Esophagus muscularis mucosa (tissue), 4 donors: ENCODE results near the gene DSCAML1. TPM values are rescaled to one million over a fixed set of nuclear protein-coding genes. Genes with fewer than 3 reads are reported as not detected.

Experiments used
- DNase-seq: peaks from one replicate; pipeline ENCODE4 v3.0.0-alpha.2; 2017; ENCODE audit errors: extremely low spot score
- H3K27ac ChIP-seq, 4 donors: fragments of 200-600 bp; sonication (generic); replicated peaks in 1 of 4; 1 replicate in 3 of 4; 2 replicates in 1 of 4; pipeline ENCODE4 v1.5.1; 2016 to 2019; ENCODE audit warnings: mild to moderate bottlenecking in 1 of 4
- H3K27me3 ChIP-seq, 4 donors: fragments of 200-600 bp; sonication (generic); one replicate each; pipeline versions ENCODE4 v1.5.1 to v1.6.0; 2016 to 2019
- H3K36me3 ChIP-seq, 4 donors: fragments of 200-600 bp; sonication (generic); one replicate each; pipeline ENCODE4 v1.5.1; 2016 to 2019
- H3K4me1 ChIP-seq, 4 donors: fragments of 200-600 bp; sonication (generic); one replicate each; pipeline ENCODE4 v1.5.1; 2016 to 2019
- H3K4me3 ChIP-seq, 4 donors: fragments of 200-600 bp; sonication (generic); 1 replicate in 2 of 4; 2 replicates in 2 of 4; pipeline ENCODE4 v1.5.1; 2016 to 2019; ENCODE audit warnings: mild to moderate bottlenecking in 4 of 4, moderate library complexity in 1 of 4
- H3K9me3 ChIP-seq, 4 donors: fragments of 200-600 bp; sonication (generic); 1 replicate in 3 of 4; 2 replicates in 1 of 4; pipeline ENCODE4 v1.5.1; 2016 to 2019
- EP300 ChIP-seq: sonication (generic); formaldehyde crosslinking; IDR thresholded peaks from one replicate; pipeline ENCODE4 v1.6.1; 2017; ENCODE audit warnings: antibody characterized with exemption
- POLR2A ChIP-seq: fragments of 450-650 bp; IDR thresholded peaks from one replicate; pipeline ENCODE4 v1.6.1; 2017; ENCODE audit warnings: antibody characterized with exemption, moderate library complexity, mild to moderate bottlenecking, low read depth
- POLR2AphosphoS5 ChIP-seq, 2 donors: sonication (generic); formaldehyde crosslinking; IDR thresholded peaks; one replicate each; pipeline ENCODE4 v1.6.1; 2017; ENCODE audit warnings: antibody characterized with exemption in 2 of 2
- WGBS: methylation state at CpG from one replicate; pipeline ENCODE4 v1.1.5; 2018; 5-methylcytosine and 5-hydroxymethylcytosine counted together
- intact Hi-C: fragments of 100-400 bp; cut with DNase I; formaldehyde crosslinking; loops from one replicate; pipeline ENCODE4 v1.15.1; 2023
- total RNA-seq, 4 donors: library from RNA; depleted of rRNA; stranded (reverse); fragments of >200 nt; gene quantifications; one replicate each; pipeline versions ENCODE4 v1.1.0 to v1.2.1, GENCODE V29; 2016
- TF ChIP-seq, protein P1 (sequence below), 3 experiments: fragments of 200-600 bp in 2 of 3; fragments of 450-650 bp in 1 of 3; sonication (generic) in 2 of 3; IDR thresholded peaks; one replicate each; pipeline ENCODE4 v1.5.1; 2017 to 2019; ENCODE audit warnings: antibody characterized with exemption in 3 of 3, mild to moderate bottlenecking in 2 of 3, moderate library complexity in 1 of 3

Gene DSCAML1
- total RNA-seq, 4 donors from 2014 or later: 0.50 to 5.8 (median 1.2) TPM

GRCh38 chr11:117641008-117641915, 155.8 kb downstream of the DSCAML1 start:
- no peaks in the 10 kb centered on the region for H3K36me3 ChIP-seq
- peaks cover 0 to 37% (median 4%) of the 10 kb centered on the region in 4 donors for H3K27me3 ChIP-seq
- TF ChIP-seq POLR2AphosphoS5 (IDR thresholded peaks at IDR 0.05): no peak
- TF ChIP-seq EP300: no peak
- TF ChIP-seq, protein P1, sequence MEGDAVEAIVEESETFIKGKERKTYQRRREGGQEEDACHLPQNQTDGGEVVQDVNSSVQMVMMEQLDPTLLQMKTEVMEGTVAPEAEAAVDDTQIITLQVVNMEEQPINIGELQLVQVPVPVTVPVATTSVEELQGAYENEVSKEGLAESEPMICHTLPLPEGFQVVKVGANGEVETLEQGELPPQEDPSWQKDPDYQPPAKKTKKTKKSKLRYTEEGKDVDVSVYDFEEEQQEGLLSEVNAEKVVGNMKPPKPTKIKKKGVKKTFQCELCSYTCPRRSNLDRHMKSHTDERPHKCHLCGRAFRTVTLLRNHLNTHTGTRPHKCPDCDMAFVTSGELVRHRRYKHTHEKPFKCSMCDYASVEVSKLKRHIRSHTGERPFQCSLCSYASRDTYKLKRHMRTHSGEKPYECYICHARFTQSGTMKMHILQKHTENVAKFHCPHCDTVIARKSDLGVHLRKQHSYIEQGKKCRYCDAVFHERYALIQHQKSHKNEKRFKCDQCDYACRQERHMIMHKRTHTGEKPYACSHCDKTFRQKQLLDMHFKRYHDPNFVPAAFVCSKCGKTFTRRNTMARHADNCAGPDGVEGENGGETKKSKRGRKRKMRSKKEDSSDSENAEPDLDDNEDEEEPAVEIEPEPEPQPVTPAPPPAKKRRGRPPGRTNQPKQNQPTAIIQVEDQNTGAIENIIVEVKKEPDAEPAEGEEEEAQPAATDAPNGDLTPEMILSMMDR (IDR thresholded peaks at IDR 0.05): no peak
- no peak for TF ChIP-seq POLR2A
- intact Hi-C loops: no loop called here
- WGBS: 85% methylated on average over 12 of the region's 14 CpGs
- no peaks in the 10 kb centered on the region for H3K4me1 ChIP-seq
- DNase-seq: no peak
- H3K27ac ChIP-seq: no peak overlapping the region
- no peaks in the 10 kb centered on the region for H3K9me3 ChIP-seq
- H3K4me3 ChIP-seq: no peak overlapping the region

GRCh38 chr11:117640041-117640440, 157.0 kb downstream of the DSCAML1 start:
- Histone ChIP-seq H3K4me1 (no peaks in the 10 kb centered on the region), H3K27me3 (peaks cover 0 to 33% (median 3%) of the 10 kb centered on the region in 4 donors), H3K9me3 (no peaks in the 10 kb centered on the region), H3K27ac (no peak overlapping the region), H3K36me3 (no peaks in the 10 kb centered on the region), H3K4me3 (no peak overlapping the region)
- 93% methylated on average over 7 of the region's 7 CpGs for WGBS
- no peak for DNase-seq
- TF ChIP-seq POLR2A (no peak), POLR2AphosphoS5 (IDR thresholded peaks at IDR 0.05) (no peak), EP300 (no peak)
- TF ChIP-seq, protein P1 (IDR thresholded peaks at IDR 0.05): no peak
- intact Hi-C loops: no loop called here

DNA sequence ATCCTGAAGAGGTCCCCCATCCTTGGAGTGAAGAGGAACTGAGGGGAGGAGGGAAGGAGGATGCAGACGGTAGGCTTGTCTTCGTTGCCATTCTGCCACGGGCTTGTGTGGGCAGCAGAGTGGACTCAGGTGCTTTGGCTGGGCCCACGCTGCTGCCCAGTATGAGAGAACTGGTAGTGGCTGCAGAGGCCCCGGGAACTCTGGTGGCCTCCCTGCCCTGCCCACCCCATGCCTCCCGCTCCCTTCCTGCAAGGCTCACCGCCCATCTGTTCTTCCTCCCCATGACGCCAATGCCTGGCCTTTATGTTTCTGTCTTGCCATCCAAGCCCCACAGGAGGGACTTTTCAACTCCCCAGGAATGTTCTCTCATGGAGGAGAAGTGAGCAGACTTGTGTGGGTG, 157.4 kb downstream of the DSCAML1 start:
- no peaks in the 10 kb centered on the region for H3K36me3 ChIP-seq
- intact Hi-C loops: no loop called here
- no peak overlapping the region for H3K27ac ChIP-seq
- TF ChIP-seq, protein P1 (IDR thresholded peaks at IDR 0.05): no peak
- TF ChIP-seq POLR2A (no peak), POLR2AphosphoS5 (IDR thresholded peaks at IDR 0.05) (no peak), EP300 (no peak)
- DNase-seq: no peak
- peaks cover 0 to 29% (median 1%) of the 10 kb centered on the region in 4 donors for H3K27me3 ChIP-seq
- no peaks in the 10 kb centered on the region for H3K9me3 ChIP-seq
- H3K4me3 ChIP-seq: no peak overlapping the region
- no peaks in the 10 kb centered on the region for H3K4me1 ChIP-seq
- WGBS: 87% methylated on average over 8 of the region's 8 CpGs

GRCh38 chr11:117638911-117639543, 158.0 kb downstream of the DSCAML1 start:
- TF ChIP-seq POLR2AphosphoS5 (IDR thresholded peaks at IDR 0.05) (no peak), POLR2A (no peak), EP300 (no peak)
- TF ChIP-seq, protein P1 (IDR thresholded peaks at IDR 0.05): no peak
- H3K27me3 ChIP-seq: peaks cover 0 to 23% (median 0%) of the 10 kb centered on the region in 4 donors
- 96% methylated on average over 2 of the region's 2 CpGs for WGBS

More at GRCh38 chr11:117638911-117639543, 158.0 kb downstream of the DSCAML1 start:
- Histone ChIP-seq H3K9me3 (no peaks in the 10 kb centered on the region), H3K36me3 (no peaks in the 10 kb centered on the region), H3K27ac (no peak overlapping the region), H3K4me1 (no peaks in the 10 kb centered on the region), H3K4me3 (no peak overlapping the region)
- DNase-seq: no peak
- intact Hi-C loops: no loop called here
